Fibroblast of upper back skin (primary cell): ENCODE measurements around the gene ARHGAP10.

ENCODE experiments used
- DNase-seq: peaks from one replicate; pipeline ENCODE4 v3.0.0-alpha.2; 2013

Gene ARHGAP10

DNA sequence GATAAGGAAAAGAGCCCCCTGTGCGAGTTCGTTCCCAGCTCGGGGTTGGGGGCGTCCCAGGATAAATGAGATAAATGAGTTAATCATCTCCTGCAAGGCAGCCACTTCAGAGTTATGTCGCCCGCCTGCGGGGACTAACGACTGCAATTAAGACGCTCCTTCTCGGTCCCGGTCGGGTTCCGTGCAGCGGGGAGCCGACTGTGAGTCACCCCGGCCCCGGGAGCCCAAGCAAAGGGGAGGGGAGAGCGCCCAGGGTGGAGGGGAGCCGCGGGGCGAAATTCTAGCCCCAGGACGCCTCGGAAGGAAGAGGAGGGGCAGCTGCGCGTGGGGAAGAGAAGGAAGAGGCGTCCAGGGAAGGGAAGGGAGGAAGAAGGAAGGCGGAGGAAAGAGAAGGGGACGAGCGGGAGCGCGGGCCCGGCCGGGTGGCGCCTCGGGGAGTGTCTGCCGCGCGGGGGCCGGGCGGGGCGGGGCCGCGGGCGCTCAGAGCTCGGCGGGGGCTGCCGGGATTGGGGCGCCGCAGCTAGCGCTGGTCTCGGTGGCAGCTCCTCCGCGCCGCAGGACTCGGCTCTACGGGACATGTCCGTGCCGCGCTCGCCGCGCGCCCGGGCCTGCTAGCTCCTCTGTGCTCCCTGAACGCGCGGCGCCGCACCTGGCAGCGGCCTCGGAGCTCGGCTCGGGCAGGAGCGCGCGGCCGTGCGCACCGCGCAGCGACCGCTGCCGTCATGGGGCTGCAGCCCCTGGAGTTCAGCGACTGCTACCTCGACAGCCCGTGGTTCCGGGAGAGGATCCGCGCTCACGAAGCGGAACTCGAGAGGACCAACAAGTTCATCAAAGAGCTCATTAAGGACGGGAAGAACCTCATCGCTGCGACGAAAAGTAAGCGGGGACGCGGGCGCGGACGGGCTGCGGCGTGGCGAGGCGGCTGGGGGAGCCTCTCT is at the start of gene ARHGAP10:
Gene ARHGAP10 (plus strand): TSS at position 509 of the 938 bp plus-strand sequence. CDS start 214 bp downstream, at position 723.
- DNase-seq: peak; percentile 83

- no peak for DNase-seq
These were observed 49.1 kb upstream of the ARHGAP10 start for GRCh38 chr4:147682755-147683154.

DNA sequence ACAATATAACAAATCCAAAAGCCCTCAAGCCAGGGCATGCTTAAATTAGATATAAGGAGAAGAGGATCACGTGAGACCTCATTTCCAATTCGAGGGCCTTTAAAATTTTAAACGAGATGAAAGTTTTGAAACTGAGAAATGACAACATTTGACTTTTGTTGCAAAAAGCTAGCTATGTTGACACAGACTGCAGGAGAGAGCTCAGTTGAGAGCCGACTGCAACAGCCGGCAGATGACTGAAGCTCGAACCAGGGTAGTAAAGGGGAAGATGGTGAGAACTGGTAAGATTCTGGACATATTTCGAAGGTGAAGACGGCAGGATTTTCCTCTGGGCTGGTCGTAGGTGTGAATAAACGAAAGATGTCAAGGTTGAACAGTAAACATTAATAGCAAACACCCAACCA is 48.7 kb upstream of the ARHGAP10 start:
- DNase-seq: peak; percentile 20

DNA sequence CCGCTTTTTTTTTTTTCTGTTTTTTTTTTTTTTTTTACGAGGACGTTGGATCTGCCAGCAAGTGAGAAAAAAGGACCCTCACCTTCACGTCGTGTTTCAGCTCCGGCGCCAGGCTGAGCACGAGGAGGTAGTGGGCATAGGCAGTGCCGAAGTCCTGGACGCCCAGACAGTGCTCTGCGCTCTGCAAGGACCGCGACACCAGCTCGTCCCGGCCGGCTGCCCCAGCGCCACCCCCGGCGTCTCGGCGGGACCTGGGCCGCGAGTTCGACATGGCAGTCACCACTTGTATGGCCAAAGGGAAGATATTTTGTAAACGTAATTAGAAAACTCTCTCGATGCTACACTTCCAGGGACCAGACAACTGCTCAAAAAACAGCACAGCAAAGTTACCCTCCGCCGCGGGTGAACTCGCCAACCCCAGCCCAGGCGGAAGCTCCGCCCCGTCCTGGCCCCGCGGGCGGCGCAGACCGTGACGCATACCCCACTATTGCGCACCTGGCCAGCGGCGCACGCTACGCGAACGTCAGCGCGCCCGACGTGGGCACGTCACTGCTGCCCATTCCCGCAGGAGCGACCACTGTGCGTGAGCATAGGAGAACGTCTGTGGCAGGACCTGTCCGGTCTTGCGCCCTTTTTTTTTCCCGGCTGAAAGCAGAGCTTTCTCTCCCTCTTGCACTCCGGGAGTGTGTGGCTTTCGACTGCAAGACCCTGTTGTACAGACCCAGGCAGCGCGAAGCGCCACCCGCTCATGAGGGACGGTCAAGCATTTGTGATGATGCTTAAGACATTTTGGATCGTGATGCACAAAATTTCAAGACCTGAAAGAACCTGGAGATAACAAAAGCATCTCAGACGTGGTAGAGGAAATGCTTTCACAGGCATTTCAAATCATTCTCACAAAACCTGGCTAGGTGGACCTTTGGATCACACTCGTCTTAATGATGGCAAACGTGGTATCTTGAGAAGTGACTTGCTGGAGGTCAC is 47.9 kb upstream of the ARHGAP10 start, which contains the start of gene PRMT9:
Gene PRMT9 (minus strand): TSS at position 447 of the 984 bp plus-strand sequence. CDS start 176 bp downstream, at position 271.
- DNase-seq: peak; percentile 88

DNA sequence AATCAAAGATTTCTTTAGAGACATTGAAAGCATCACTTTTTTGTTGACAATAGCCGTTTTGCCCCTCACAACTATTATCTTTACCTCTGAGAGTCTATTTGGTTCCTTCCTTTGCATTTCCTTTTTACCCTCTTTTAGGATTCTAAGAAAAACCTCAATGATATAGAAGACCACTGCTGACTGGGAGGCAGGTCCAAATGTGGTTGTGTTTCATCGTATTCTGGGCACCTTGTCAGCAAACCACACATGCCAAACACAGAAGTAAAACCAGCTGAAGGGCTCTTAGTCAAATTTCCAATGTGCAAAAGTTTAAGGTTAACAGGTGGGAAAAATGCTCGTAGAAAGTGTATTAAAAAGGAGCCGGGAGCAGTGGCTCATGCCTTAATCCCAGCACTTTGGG is 42.8 kb upstream of the ARHGAP10 start:
- DNase-seq: no peak

DNA sequence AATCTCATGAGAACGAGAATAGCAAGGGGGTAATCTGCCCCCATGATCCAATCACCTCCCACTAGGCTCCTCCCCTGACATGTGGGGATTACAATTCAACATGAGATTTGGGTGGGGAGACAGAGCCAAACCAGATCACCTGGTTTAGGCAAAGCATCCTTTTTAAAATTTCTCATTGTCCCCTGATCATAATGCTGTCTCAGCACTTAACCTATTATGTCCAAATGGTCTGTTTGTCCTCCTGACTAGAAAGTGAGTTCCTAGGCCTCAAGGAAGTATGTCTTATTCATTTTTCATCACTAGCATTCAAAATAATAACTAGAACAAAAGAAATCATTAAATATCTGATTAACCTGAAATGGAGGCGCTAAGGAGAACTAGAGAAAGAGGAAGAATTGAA is 40.1 kb upstream of the ARHGAP10 start:
- no peak for DNase-seq

GRCh38 chr4:147693218-147693617 is 38.7 kb upstream of the ARHGAP10 start:
- DNase-seq: no peak

DNA sequence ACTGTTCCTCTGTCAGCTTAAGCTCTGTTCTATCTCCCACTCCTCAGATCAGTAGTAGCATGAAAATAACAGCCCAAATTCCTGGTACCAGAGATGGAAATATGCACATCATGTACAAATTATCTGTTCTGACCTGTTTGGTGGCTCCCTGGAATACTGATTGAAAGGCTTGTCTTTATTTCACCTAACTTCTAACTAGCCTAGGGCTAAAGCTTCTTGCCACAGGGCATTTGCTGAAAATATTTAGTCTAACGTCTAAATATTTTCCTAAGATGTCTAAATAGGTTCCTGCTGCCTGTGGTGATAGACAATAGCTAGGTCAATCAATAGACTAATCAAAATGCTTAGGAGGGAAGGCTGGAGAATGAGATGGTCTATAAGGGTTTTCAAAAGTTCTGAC is 35.0 kb upstream of the ARHGAP10 start:
- no peak for DNase-seq

- no peak for DNase-seq
These were observed 27.0 kb upstream of the ARHGAP10 start for GRCh38 chr4:147704846-147705245.

DNA sequence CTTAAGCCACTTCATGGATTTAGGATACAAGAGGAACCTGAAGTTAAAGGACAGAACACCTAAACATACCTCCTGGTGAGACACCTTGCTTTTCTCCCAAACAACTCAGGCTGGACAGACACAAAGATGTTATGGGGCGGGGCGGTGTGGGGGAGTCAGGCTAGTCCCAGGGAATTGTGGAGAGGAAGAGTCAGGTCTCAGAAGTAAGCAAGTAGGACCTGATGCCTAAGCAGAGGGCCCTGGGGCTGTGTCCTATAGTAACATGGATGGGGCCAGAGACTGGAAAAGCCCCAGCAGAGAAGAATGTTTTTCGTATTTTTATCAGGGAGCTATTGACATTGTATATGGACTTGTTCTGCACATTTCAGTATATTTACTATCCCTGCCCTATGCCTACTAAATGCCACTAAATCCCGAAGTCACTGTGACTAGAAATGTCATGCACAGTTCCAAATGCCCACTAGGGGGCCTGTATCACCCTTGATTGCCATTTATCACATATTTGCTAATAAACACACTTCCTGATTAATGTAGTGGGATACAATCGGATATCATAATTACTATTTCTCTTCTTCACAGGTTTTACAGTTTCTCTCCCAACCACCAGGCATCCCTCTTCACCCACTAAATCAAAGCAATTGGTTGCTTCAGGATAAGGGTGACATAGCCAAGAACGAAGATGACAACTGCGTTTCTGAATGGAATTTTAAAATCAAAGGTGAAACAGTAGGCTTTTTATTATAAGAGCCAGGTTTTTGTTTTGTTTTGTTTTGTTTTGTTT is 23.8 kb upstream of the ARHGAP10 start:
- peak; percentile 43 for DNase-seq

- peak; percentile 37 for DNase-seq
These were observed 21.9 kb upstream of the ARHGAP10 start for GRCh38 chr4:147709999-147710398.

- DNase-seq: peak; percentile 93
These were observed 17.1 kb upstream of the ARHGAP10 start for GRCh38 chr4:147714575-147715401.

DNA sequence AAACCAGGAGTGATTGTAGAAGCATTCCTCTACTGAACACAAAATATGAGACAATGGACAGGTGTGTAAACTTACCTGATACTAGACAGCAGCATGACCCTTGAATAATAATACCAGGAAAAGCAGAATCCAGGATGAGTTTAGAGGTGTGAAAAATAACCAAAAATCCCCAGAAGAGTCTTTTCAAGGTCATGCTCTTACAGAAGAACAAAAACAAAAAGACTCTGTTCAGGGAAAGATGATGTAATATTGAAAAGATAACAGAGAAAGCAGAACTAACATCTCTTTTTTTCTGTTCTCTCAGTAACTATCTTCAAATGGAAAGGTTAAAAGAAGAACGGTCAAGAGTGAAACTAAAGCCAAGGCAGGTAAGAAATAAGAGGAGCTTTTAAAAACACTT is 14.0 kb upstream of the ARHGAP10 start:
- DNase-seq: no peak

- DNase-seq: peak; percentile 78
These were observed 8.6 kb upstream of the ARHGAP10 start for GRCh38 chr4:147723326-147723725.

- no peak for DNase-seq
These were observed 7.3 kb upstream of the ARHGAP10 start for GRCh38 chr4:147724468-147725201.

DNA sequence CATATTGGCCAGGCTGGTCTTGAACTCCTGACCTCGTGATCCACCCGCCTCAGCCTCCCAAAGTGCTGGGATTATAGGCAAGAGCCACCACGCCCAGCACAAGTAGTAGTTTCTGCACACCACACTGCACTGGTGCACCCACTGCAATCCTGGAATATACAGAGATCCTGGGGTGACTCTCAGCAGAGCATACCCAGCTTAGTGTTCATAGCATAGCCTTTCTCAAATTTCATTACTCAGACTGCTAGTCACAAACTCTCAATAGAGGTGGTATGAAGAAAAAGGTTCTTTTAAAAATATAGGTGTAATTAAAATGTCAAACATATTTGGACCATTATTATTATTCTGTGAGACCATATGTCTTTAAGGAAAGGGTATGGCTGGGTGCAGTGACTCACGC is 6.2 kb upstream of the ARHGAP10 start:
- DNase-seq: no peak

DNA sequence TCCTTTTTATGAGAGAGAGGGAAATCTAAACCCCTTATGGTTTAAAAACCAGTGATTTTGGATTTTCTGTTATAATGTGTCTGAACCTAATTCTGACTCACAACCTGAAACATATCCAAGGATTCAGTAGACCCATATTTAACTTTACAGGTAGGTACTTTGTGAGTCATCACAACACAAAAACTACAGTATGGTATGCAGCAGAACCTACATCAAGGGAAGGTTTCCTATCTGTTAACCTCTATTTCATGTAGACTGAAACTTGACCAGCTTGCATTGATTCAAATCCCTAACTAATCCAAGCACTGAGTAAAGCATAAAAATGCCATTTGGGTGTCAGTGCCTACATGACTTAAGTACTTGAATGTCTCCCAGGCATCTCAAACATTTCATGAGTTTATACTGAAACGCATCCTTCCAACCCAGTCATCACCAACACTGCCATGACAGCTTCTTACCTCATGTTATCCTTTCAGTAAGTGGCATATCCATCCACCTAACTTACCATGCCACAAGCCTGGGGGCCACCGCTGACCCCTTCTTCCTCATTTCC is 4.3 kb upstream of the ARHGAP10 start:
- DNase-seq: no peak

- DNase-seq: no peak
These were observed 1.6 kb upstream of the ARHGAP10 start for GRCh38 chr4:147730333-147730732.

GRCh38 chr4:147732518-147733235 is 789 bp downstream of the ARHGAP10 start:
- no peak for DNase-seq
